ENCODE results near the gene IPO4.

Gene IPO4

DNA sequence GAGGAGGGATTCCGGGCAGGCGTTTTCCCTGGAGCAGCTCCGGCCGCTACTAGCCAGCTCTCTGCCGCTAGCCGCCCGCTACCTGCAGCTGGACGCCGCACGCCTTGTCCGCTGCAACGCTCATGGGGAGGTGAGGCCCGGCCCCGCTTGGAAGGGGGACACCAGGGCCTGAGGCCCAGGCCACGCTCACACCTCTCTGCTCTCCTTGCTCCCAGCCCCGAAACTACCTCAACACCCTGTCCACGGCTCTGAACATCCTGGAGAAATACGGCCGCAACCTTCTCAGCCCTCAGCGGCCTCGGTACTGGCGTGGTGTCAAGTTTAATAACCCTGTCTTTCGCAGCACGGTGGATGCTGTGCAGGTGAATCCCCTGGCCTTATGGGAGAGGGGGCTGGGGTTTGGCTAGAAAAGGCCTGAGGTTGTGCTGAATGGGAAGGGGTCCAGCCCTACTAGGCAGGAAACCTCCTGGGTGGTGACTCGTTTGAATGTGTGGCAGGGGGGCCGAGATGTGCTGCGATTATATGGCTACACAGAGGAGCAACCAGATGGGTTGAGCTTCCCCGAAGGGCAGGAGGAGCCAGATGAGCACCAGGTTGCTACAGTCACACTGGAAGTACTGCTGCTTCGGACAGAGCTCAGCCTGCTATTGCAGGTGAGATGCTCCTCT lies 40.7 kb downstream of the IPO4 start:
- H3K36me3 ChIP-seq (replicated peaks; ENCODE audit: insufficient read depth, low read length): no peaks in the 10 kb centered on the region
- TF ChIP-seq EZH2phosphoT487 (IDR thresholded peaks at IDR 0.05; ENCODE audit: low read length) (no peak), EZH2 (optimal IDR thresholded peaks at IDR 0.05; ENCODE audit: low read depth, low read length) (no peak)
- TF ChIP-seq, protein P1, sequence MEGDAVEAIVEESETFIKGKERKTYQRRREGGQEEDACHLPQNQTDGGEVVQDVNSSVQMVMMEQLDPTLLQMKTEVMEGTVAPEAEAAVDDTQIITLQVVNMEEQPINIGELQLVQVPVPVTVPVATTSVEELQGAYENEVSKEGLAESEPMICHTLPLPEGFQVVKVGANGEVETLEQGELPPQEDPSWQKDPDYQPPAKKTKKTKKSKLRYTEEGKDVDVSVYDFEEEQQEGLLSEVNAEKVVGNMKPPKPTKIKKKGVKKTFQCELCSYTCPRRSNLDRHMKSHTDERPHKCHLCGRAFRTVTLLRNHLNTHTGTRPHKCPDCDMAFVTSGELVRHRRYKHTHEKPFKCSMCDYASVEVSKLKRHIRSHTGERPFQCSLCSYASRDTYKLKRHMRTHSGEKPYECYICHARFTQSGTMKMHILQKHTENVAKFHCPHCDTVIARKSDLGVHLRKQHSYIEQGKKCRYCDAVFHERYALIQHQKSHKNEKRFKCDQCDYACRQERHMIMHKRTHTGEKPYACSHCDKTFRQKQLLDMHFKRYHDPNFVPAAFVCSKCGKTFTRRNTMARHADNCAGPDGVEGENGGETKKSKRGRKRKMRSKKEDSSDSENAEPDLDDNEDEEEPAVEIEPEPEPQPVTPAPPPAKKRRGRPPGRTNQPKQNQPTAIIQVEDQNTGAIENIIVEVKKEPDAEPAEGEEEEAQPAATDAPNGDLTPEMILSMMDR (IDR thresholded peaks at IDR 0.05; ENCODE audit: low read length): no peak

DNA sequence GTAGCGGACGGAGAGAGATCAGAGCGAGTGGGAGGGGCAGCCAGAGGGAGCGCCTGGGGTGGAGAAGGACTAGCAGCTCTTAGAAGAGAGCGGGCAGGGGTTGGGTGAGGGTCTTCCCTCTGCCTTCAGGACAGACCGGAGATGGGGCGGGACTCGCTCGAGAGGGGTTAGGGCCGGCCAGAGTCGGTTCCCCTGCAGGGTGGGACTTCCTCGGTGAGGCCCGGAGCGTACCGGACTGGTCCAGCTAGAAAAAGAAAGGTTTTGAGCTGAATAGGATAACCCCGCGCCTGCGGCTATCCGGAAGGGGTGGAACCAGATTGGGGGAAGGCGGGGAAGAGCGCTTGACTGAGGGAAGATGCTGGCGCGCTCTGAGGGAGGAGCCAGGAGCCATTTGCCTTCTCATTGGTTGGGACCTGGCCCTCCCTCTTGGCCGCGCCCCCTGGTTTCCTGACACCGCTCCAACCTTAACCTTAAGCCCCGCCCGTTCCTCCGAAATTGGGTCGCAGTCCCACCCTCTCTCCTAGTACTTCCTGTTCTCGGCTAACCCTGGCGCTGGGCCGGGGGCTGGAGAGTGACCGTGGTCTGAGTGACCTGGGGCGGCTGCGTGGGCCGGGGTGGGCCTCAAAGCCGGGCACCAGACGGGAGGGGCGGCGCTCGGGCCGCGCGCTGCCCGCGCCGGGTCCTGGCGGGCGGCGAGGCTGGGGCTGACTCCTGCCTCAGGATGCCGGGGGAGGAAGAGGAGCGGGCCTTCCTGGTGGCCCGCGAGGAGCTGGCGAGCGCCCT lies 41.4 kb downstream of the IPO4 start, which contains the start of gene RNF31:
Gene RNF31, plus strand, starts transcription at position 521 of the 783 bp plus-strand sequence. Its CDS starts 201 bp downstream, at position 722.
- no peaks in the 10 kb centered on the region for H3K9me3 ChIP-seq (replicated peaks; ENCODE audit: insufficient read depth, low read length)
- no peaks in the 10 kb centered on the region for H3K27me3 ChIP-seq (replicated peaks; ENCODE audit: insufficient read depth, low read length)
- peaks cover 5% of the 10 kb centered on the region for H3F3A ChIP-seq (ENCODE audit: insufficient read depth, low read length)
- peaks cover 47% of the 10 kb centered on the region for H3K79me2 ChIP-seq (ENCODE audit: low read length)
- H3K9me2 ChIP-seq (replicated peaks; ENCODE audit: insufficient read depth, low read length): no peaks in the 10 kb centered on the region
- peaks cover 11% of the 10 kb centered on the region for H3K4me1 ChIP-seq (ENCODE audit: low read length)
- H3K9ac ChIP-seq (ENCODE audit: low read length): peak within 1 kb of the TSS; percentile 84
- peak within 1 kb of the TSS; percentile 87 for H3K4me3 ChIP-seq (ENCODE audit: low read length)
- no peaks in the 10 kb centered on the region for H4K20me1 ChIP-seq (ENCODE audit: insufficient read depth, low read length)
- H3K36me3 ChIP-seq (replicated peaks; ENCODE audit: insufficient read depth, low read length): no peaks in the 10 kb centered on the region
- peak within 1 kb of the TSS; percentile 76; the same call in 1 of the 2 replicates for H3K27ac ChIP-seq (ENCODE audit: low read length)
- peak within 1 kb of the TSS; percentile 81 for H3K4me2 ChIP-seq (ENCODE audit: low read depth, low read length)
- H2AFZ ChIP-seq (ENCODE audit: low read length): peak within 1 kb of the TSS; percentile 65
- TF ChIP-seq EZH2 (optimal IDR thresholded peaks at IDR 0.05; ENCODE audit: low read depth, low read length) (no peak), EZH2phosphoT487 (IDR thresholded peaks at IDR 0.05; ENCODE audit: low read length) (no peak)
- TF ChIP-seq, protein P1 (IDR thresholded peaks at IDR 0.05; ENCODE audit: low read length): no peak
- peak; percentile 92 for DNase-seq

More for the DNA sequence above, 40.7 kb downstream of the IPO4 start:
- Histone ChIP-seq H3K9me3 (replicated peaks; ENCODE audit: insufficient read depth, low read length) (no peaks in the 10 kb centered on the region), H3K9me2 (replicated peaks; ENCODE audit: insufficient read depth, low read length) (no peaks in the 10 kb centered on the region), H3K27ac (ENCODE audit: low read length) (no peak overlapping the region), H2AFZ (ENCODE audit: low read length) (no peak overlapping the region), H3K4me1 (ENCODE audit: low read length) (peaks cover 11% of the 10 kb centered on the region), H3K4me3 (ENCODE audit: low read length) (peak overlapping the region; percentile 87), H3K4me2 (ENCODE audit: low read depth, low read length) (peak overlapping the region; percentile 79), H3K27me3 (replicated peaks; ENCODE audit: insufficient read depth, low read length) (no peaks in the 10 kb centered on the region), H3F3A (ENCODE audit: insufficient read depth, low read length) (peaks cover 5% of the 10 kb centered on the region; the same call in 1 of the 2 replicates), H3K79me2 (ENCODE audit: low read length) (peaks cover 47% of the 10 kb centered on the region), H3K9ac (ENCODE audit: low read length) (peak overlapping the region; percentile 59), H4K20me1 (ENCODE audit: insufficient read depth, low read length) (no peaks in the 10 kb centered on the region)
- DNase-seq: no peak

- Histone ChIP-seq H3F3A (ENCODE audit: insufficient read depth, low read length) (peaks cover 10% of the 10 kb centered on the region), H3K4me3 (ENCODE audit: low read length) (peak within 1 kb of the TSS; percentile 87), H2AFZ (ENCODE audit: low read length) (peak within 1 kb of the TSS; percentile 65), H3K9me2 (replicated peaks; ENCODE audit: insufficient read depth, low read length) (no peaks in the 10 kb centered on the region), H3K27me3 (replicated peaks; ENCODE audit: insufficient read depth, low read length) (no peaks in the 10 kb centered on the region), H3K9ac (ENCODE audit: low read length) (peak within 1 kb of the TSS; percentile 84), H3K4me1 (ENCODE audit: low read length) (peaks cover 11% of the 10 kb centered on the region), H3K9me3 (replicated peaks; ENCODE audit: insufficient read depth, low read length) (no peaks in the 10 kb centered on the region), H3K27ac (ENCODE audit: low read length) (peak within 1 kb of the TSS; percentile 76; the same call in 1 of the 2 replicates), H4K20me1 (ENCODE audit: insufficient read depth, low read length) (no peaks in the 10 kb centered on the region), H3K79me2 (ENCODE audit: low read length) (peaks cover 47% of the 10 kb centered on the region), H3K4me2 (ENCODE audit: low read depth, low read length) (peak within 1 kb of the TSS; percentile 81), H3K36me3 (replicated peaks; ENCODE audit: insufficient read depth, low read length) (no peaks in the 10 kb centered on the region)
- TF ChIP-seq EZH2 (optimal IDR thresholded peaks at IDR 0.05; ENCODE audit: low read depth, low read length) (no peak), EZH2phosphoT487 (IDR thresholded peaks at IDR 0.05; ENCODE audit: low read length) (no peak)
- TF ChIP-seq, protein P1 (IDR thresholded peaks at IDR 0.05; ENCODE audit: low read length): no peak
- peak; percentile 74 for DNase-seq
These were observed 42.1 kb downstream of the IPO4 start, which contains the start of gene PSME2 for GRCh38 chr14:24146453-24146977. TSS of gene PSME2 (minus strand) at chr14:24146610. CDS start at chr14:24146581, 29 bp downstream.
